Stimulated activated naive CD4-positive, alpha-beta T cell (primary cell): Measurements from ENCODE around the gene NDC1.

Source experiments
- DNase-seq, 6 experiments: peaks; one replicate each; lab custom pipeline; 2025; lab: John Stamatoyannopoulos, UW

NDC1 gene

GRCh38 chr1:53731043-53731600 lies 107.0 kb downstream of the NDC1 start:
- no peak for DNase-seq

- DNase-seq: no peak
Measured at GRCh38 chr1:53730224-53730865, 107.8 kb downstream of the NDC1 start.

GRCh38 chr1:53729456-53730223 lies 108.5 kb downstream of the NDC1 start:
- no peak for DNase-seq

GRCh38 chr1:53728702-53729455 lies 109.2 kb downstream of the NDC1 start:
- no peak for DNase-seq

GRCh38 chr1:53728196-53728595 lies 109.9 kb downstream of the NDC1 start:
- DNase-seq: no peak

- DNase-seq: no peak
Measured at GRCh38 chr1:53727461-53728092, 110.5 kb downstream of the NDC1 start.

GRCh38 chr1:53726009-53726600 lies 112.0 kb downstream of the NDC1 start:
- DNase-seq: no peak

- no peak for DNase-seq
Measured at GRCh38 chr1:53725238-53725689, 112.8 kb downstream of the NDC1 start.

GRCh38 chr1:53722025-53722424 lies 116.1 kb downstream of the NDC1 start:
- DNase-seq: no peak

- DNase-seq: no peak
Measured at GRCh38 chr1:53721088-53721487, 117.0 kb downstream of the NDC1 start.

GRCh38 chr1:53719469-53719868 lies 118.6 kb downstream of the NDC1 start:
- DNase-seq: no peak

GRCh38 chr1:53718443-53718842 lies 119.7 kb downstream of the NDC1 start:
- no peak for DNase-seq

GRCh38 chr1:53717025-53717804 lies 120.9 kb downstream of the NDC1 start:
- no peak for DNase-seq

- DNase-seq: no peak
Measured at GRCh38 chr1:53716150-53716549, 121.9 kb downstream of the NDC1 start.

- DNase-seq: no peak
Measured at GRCh38 chr1:53715478-53715877, 122.6 kb downstream of the NDC1 start.
